SU-DHL-6 (cell line): ENCODE measurements around the gene ANKIB1.

ENCODE experiments used
- CTCF ChIP-seq: fragments of 200-600 bp; sonication (generic); IDR thresholded peaks from one replicate; pipeline ENCODE4 v1.5.1; 2017; ENCODE audit warnings: antibody characterized with exemption, mild to moderate bottlenecking, low read length, moderate library complexity; ENCODE audit not compliant: insufficient read depth, poor library complexity, severe bottlenecking
- EZH2phosphoT487 ChIP-seq: fragments of 200-600 bp; sonication (generic), shearing (Covaris generic); conservative IDR thresholded peaks from 2 replicates; pipeline ENCODE4 v1.6.1; 2018; ENCODE audit warnings: mild to moderate bottlenecking, antibody characterized with exemption, low read length, moderate library complexity, mixed read lengths

GRCh38 chr7:92281031-92281430 lies 35.3 kb downstream of the ANKIB1 start:
- no peak for TF ChIP-seq CTCF
- TF ChIP-seq EZH2phosphoT487: no peak
